ENCODE data around the gene DUSP28.
A peak's percentile ranks its signal among the peaks of the same experiment; 100 is the strongest.

Gene DUSP28

DNA sequence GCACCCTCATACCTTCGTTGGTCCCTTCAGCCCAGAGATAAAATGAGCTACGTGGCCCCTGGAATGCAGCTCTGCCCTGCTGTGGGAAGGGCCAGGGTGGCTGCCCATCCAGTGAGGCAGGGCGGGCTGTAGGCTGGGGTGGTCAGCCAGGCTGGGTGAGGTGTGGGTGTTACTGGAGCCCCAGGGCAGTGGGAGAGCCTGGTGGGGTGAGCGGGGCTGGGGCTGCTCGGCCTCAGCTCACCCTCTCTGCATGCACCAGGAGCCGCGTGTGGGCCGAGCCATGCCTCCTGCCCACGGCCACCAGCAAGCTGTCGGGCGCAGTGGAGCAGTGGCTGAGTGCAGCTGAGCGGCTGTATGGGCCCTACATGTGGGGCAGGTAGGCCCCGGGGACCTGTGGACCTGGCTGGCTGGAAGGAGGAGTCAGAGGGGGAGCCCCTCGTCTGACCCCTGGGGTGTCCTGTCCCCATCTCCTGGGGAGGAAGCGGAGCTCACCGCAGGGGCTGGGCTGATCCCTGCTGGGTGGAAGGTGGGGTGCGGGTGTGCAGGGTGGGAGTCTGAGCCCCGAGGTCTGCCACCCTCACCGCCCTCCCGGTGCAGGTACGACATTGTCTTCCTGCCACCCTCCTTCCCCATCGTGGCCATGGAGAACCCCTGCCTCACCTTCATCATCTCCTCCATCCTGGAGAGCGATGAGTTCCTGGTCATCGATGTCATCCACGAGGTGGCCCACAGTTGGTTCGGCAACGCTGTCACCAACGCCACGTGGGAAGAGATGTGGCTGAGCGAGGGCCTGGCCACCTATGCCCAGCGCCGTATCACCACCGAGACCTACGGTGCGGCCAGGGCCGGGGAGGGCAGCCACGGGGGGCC is 13.6 kb downstream of the DUSP28 start:
- no peak for DNase-seq

DNA sequence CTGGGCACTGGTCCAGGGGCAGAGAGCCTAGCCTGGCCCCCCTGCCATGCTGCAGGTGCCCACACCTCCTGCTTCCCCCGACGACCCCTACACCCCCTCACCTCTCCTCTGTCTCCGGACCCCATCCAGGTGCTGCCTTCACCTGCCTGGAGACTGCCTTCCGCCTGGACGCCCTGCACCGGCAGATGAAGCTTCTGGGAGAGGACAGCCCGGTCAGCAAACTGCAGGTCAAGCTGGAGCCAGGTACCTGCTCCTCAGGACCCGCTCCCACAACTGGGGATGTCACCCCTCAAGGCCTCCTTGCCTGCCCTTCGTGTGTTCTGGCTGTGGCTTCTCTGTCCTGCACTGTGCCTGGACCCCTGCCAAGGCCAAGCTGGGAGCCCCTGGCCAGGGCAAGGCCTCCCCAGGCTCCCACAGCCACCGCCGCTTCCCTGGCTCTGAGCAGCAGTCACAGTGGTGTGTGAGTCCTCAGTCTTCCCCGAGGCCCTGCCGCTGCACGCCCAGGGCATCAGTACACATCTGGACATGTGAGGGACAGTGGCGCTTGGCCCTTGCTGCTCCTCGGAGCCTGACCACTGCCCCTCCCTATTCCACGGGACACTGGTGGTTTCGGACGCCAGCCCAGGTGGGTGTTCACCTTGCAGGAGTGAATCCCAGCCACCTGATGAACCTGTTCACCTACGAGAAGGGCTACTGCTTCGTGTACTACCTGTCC is 14.4 kb downstream of the DUSP28 start:
- no peak for DNase-seq

DNA sequence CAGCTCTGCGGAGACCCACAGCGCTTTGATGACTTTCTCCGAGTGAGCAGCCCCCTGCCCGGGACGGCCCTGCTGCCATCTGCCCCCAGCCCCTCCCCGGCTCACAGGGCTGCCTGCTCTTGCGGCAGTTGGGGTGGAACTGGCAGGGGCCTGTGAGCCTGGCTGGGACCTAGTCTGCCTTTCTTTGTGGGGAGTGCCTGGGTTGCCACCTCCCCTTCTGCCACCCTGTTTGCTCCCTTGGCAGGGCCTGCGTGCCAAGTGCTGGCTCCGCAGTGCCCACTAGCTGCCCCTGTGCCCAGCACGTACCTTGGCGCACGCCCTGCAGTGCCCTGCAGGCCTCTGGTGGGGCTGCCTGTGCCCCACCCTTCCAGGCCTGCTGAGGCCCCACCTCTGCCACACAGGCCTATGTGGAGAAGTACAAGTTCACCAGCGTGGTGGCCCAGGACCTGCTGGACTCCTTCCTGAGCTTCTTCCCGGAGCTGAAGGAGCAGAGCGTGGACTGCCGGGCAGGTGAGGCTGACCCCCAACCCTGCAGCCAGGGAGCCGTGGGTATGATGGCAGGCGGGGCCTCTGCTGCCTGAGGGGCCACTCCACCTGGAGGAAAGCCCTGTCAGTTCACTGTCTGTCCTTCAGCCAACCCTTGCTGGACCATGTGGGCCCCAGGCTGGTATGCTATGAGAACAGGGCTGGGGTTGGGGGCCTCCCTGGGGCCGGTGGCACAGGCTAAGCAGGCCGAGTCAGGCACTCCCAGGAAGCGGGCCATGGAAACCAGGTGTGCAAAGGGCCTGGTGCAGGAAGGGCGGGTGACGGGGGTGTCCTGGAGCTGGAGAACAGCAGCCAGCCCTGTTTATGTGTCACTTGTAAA is 15.2 kb downstream of the DUSP28 start:
- DNase-seq: no peak

DNA sequence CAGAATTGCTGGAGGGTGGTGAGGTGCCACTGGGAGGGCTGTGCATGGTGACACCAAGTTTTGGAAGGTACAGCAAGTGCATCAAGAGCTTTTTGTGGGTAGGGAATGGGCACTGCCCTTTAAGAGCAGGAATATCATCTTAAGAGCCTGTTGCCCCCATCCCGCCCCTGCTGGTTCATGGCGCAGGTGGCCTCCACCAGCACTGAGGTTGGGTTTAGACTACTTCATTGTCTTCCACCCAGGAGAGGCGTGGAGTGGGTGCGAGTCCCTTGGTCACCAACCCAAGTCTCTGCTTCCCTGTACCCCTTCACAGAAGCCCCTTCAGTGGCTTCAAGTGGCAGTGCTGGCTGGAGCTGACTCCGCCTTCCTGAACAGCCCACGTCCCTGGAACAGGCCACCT is 15.9 kb downstream of the DUSP28 start:
- DNase-seq: no peak

GRCh38 chr2:240576436-240577205 is 16.5 kb downstream of the DUSP28 start:
- DNase-seq: no peak

DNA sequence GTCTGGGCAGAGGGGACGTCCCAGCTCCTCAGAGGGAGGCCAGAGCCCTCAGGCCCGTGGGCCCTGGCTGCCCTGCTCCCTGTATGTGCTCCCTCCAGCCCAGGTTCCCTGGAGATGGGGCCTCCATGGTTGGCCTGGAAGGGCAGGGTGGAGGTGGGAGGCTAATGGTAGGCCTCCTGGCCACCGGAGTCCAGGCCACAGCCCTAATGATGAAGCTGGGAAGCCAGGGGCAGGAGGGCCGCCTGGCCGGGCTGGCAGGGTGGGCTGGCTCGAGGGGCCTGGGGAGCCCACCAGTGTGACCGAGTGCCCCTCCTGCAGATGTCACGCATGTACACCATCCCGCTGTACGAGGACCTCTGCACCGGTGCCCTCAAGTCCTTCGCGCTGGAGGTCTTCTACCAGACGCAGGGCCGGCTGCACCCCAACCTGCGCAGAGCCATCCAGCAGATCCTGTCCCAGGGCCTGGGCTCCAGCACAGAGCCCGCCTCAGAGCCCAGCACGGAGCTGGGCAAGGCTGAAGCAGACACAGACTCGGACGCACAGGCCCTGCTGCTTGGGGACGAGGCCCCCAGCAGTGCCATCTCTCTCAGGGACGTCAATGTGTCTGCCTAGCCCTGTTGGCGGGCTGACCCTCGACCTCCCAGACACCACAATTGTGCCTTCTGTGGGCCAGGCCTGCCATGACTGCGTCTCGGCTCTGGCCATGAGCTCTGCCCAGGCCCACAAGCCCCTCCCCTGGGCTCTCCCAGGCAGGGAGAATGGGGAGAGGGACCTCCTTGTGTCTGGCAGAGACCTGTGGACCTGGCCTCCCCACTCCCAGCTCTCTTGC is 17.3 kb downstream of the DUSP28 start:
- no peak for DNase-seq

GRCh38 chr2:240578110-240578450 is 17.9 kb downstream of the DUSP28 start:
- DNase-seq: no peak

DNA sequence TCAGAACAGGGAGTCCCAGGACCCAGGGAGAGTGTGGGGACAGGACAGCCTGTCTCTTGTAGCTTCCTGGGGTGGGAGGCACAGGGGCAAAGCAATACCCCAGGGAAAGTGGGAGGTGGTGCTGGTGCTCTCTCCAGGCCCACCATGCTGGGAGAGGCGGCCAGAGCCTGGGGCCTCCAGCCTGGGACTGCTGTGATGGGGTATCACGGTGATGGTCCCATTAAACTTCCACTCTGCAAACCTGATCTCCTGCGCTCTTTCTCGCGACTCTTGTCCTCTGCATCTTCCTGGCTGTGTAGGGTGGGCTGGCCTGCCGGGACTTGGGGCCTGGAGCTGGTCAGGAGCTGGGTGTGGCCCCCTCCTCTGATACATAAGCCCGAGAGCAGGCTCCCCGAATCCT is 18.3 kb downstream of the DUSP28 start:
- DNase-seq: no peak

GRCh38 chr2:240579071-240579762 is 19.1 kb downstream of the DUSP28 start:
- no peak for DNase-seq

GRCh38 chr2:240579771-240580614 is 19.8 kb downstream of the DUSP28 start:
- DNase-seq: no peak

DNA sequence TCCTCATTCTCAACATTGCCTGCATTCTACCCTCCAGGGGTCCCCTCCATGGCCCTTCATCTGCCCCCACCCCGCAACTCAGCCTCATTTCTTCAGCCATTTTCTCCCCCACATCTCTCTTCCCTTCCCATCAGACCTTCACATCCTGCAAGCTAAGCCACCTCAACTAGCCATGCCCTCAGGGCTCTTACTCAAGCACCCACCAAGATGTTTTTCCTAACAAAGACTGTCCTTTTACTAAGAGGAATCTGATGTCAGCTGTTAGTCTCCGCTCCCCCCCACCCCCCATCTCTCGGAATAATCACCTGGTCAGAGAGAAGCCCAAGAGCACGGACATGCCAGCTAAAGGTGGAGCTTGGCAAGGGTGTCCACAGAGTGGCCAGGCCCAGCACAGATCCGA is 21.7 kb downstream of the DUSP28 start:
- DNase-seq: no peak

DNA sequence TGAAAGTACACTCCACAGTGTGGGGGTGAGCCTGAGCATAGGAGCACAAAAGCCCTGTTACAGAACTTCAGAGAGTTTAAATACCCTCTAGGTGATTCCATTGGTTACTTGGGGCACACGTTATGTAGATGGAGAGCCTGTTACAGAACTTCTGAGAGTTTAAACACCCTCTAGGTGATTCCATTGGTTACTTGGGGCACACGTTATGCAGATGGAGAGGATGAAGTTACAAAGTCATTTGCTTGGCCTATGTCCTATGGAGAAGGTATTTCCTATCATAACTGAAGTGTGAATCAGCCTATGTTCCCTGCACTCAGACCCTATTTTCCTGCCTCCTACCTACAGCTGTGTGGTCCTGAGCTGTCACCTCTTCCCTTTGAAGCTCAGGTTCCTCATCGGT is 22.6 kb downstream of the DUSP28 start:
- no peak for DNase-seq

DNA sequence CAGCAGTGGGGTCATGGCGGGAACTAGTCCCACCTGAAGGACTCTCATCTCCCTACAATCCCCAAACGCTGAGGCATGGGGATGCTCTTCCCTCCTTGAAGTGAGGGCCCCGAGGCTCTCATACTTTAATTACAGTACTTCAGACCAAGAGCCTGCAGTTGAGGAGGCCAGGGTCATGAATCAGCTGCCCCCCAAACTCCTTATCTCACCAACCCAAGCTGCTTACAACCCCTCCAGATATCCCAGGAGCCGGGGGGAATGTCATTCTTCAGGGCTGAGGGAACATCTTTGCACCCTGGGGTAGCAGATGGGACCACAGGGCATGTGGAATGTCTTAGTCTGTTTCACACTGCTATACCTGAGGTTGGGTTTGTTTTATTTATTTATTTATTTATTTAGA is 23.6 kb downstream of the DUSP28 start:
- no peak for DNase-seq

DNA sequence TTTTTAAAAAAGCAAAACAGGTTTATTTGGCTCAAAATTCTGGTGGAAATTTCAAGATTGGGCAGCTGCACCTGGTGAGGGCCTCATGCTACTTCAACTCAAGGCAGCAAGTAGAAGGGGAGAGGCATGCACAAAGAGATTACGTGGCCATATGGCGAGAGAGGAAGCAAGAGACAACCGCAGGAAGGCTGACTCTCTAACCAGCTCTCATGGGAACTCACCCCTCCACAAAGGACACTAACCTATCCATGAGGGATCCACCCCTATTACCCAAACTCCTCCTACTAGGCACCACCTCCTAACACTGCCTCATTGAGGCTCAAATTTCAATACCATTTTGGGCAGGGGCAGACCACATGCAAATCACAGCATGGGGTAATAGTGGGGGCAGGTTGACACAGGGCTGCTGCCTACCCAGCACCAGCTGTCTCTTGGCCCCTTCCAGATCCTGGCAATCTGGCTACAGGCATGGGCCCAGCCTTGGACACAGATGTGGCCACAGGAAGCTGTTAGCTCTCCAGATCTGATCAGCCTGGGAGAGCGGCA is 24.4 kb downstream of the DUSP28 start:
- peak; percentile 50 for DNase-seq

GRCh38 chr2:240585101-240585500 is 24.9 kb downstream of the DUSP28 start:
- no peak for DNase-seq

DNA sequence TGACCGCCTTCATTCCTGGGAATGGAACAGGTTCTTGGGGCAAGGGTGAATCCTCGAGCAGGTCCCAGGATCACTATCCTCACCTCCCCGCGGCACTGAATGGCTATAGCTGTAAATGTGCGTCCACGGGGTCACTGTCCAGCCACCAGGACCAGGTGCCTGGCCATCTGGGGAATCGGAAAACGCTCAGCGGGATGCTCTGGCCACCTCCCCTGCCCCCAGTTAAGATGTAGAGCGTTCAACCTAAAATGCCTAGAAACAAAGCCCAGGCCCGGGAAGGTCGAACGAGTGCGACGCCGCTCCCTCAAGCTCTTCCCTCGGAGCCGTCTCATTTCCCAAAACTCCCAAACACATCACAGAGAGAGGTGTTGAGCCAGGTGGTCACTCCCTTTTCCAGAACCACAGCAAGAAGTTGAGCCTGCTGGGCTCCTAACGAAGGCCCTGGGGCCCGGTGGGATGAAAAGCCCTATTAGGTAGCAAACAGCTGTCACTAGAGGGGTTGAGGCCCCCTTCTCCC is 25.6 kb downstream of the DUSP28 start:
- no peak for DNase-seq

- peak; percentile 69 for DNase-seq
Observed at GRCh38 chr2:240586198-240586918, 26.2 kb downstream of the DUSP28 start, which contains the start of gene CAPN10. Gene CAPN10, plus strand, starts transcription at chr2:240586734. Its CDS starts 178 bp downstream, at chr2:240586912.

GRCh38 chr2:240586919-240587800 is 27.0 kb downstream of the DUSP28 start:
- DNase-seq: no peak
